ENCODE data around the gene PLXNA2. TPM values are rescaled to one million over a fixed set of nuclear protein-coding genes. Genes with fewer than 3 reads are reported as not detected.

The PLXNA2 gene
- total and polyA plus RNA-seq, 2 donors (not counting 1 experiment from before 2014, with no cell fraction given): 0.31 to 1.2 TPM

GRCh38 chr1:208066583-208066982 lies 177.6 kb downstream of the PLXNA2 start:
- CTCF ChIA-PET: no interaction called here
- no peaks in the 10 kb centered on the region for H3K36me3 ChIP-seq (replicated peaks in 1 of 2; ENCODE audit: control extremely low read depth in 1 of 2, control insufficient read depth in 1 of 2, extremely low read depth in 1 of 2, insufficient read depth in 2 of 2, low read length in 1 of 2)
- 100% methylated on average over 1 of the region's 1 CpG for WGBS (ENCODE audit: insufficient coverage)

GRCh38 chr1:208065862-208066261 lies 178.3 kb downstream of the PLXNA2 start:
- ChIA-PET CTCF (no interaction called here), POLR2A (no interaction called here)
- Histone ChIP-seq H3K9me3 (ENCODE audit: control extremely low read depth in 1 of 3, control insufficient read depth in 2 of 3, insufficient read depth in 1 of 3, low read length in 2 of 3) (no peaks in the 10 kb centered on the region), H3K4me1 (ENCODE audit: control insufficient read depth in 2 of 2, insufficient read depth in 2 of 2, low read length in 2 of 2) (no peaks in the 10 kb centered on the region), H3K4me2 (replicated peaks; ENCODE audit: low read depth, low read length, poor library complexity, severe bottlenecking) (no peak overlapping the region), H2AFZ (ENCODE audit: insufficient read depth, low read depth, low read length, poor library complexity, severe bottlenecking) (no peak overlapping the region), H3K9ac (ENCODE audit: low read length) (no peak overlapping the region), H3K27ac (ENCODE audit: low read length in 2 of 2) (no peak overlapping the region), H3K4me3 (ENCODE audit: control extremely low read depth in 1 of 5, extremely low read depth in 1 of 5, insufficient read depth in 1 of 5, low read depth in 2 of 5, low read length in 4 of 5) (no peak overlapping the region), H4K20me1 (ENCODE audit: control insufficient read depth, insufficient read depth, low read length, poor library complexity, severe bottlenecking) (no peaks in the 10 kb centered on the region), H3K27me3 (replicated peaks in 1 of 4; ENCODE audit: control extremely low read depth in 1 of 4, control insufficient read depth in 3 of 4, insufficient read depth in 4 of 4, low read length in 3 of 4) (no peaks in the 10 kb centered on the region), H3K36me3 (replicated peaks in 1 of 2; ENCODE audit: control extremely low read depth in 1 of 2, control insufficient read depth in 1 of 2, extremely low read depth in 1 of 2, insufficient read depth in 2 of 2, low read length in 1 of 2) (no peaks in the 10 kb centered on the region), H3K79me2 (ENCODE audit: control insufficient read depth, insufficient read depth, low read length) (no peaks in the 10 kb centered on the region)
- no peak for DNase-seq
- Mint-ChIP-seq H3K27me3 (peaks cover 14% of the 10 kb centered on the region), H3K9me3 (ENCODE audit: insufficient read depth) (no peaks in the 10 kb centered on the region), H3K27ac (no peak overlapping the region), H3K4me1 (no peaks in the 10 kb centered on the region), H3K4me3 (no peak overlapping the region)
- TF ChIP-seq EZH2 (IDR thresholded peaks at IDR 0.05; ENCODE audit: borderline replicate concordance, insufficient read depth, low read depth, low read length, poor library complexity, severe bottlenecking): no peak
- no peak for TF ChIP-seq CTCF (IDR thresholded peaks at IDR 0.05)
- intact Hi-C loops (cut with micrococcal nuclease): no loop called here
- no peak for ATAC-seq (ENCODE audit: low read depth)

More at GRCh38 chr1:208066583-208066982, 177.6 kb downstream of the PLXNA2 start:
- Mint-ChIP-seq H3K27ac (no peak overlapping the region), H3K4me1 (no peaks in the 10 kb centered on the region), H3K9me3 (ENCODE audit: insufficient read depth) (no peaks in the 10 kb centered on the region), H3K4me3 (no peak overlapping the region), H3K27me3 (peaks cover 9% of the 10 kb centered on the region)
- ATAC-seq (ENCODE audit: low read depth) (no peak), DNase-seq (no peak)
- Histone ChIP-seq H2AFZ (ENCODE audit: insufficient read depth, low read depth, low read length, poor library complexity, severe bottlenecking) (no peak overlapping the region), H3K79me2 (ENCODE audit: control insufficient read depth, insufficient read depth, low read length) (no peaks in the 10 kb centered on the region), H4K20me1 (ENCODE audit: control insufficient read depth, insufficient read depth, low read length, poor library complexity, severe bottlenecking) (no peaks in the 10 kb centered on the region), H3K27ac (ENCODE audit: low read length in 2 of 2) (no peak overlapping the region), H3K27me3 (replicated peaks in 1 of 4; ENCODE audit: control extremely low read depth in 1 of 4, control insufficient read depth in 3 of 4, insufficient read depth in 4 of 4, low read length in 3 of 4) (no peaks in the 10 kb centered on the region), H3K9me3 (ENCODE audit: control extremely low read depth in 1 of 3, control insufficient read depth in 2 of 3, insufficient read depth in 1 of 3, low read length in 2 of 3) (no peaks in the 10 kb centered on the region), H3K4me2 (replicated peaks; ENCODE audit: low read depth, low read length, poor library complexity, severe bottlenecking) (no peak overlapping the region), H3K9ac (ENCODE audit: low read length) (no peak overlapping the region), H3K4me3 (ENCODE audit: control extremely low read depth in 1 of 5, extremely low read depth in 1 of 5, insufficient read depth in 1 of 5, low read depth in 2 of 5, low read length in 4 of 5) (no peak overlapping the region), H3K4me1 (ENCODE audit: control insufficient read depth in 2 of 2, insufficient read depth in 2 of 2, low read length in 2 of 2) (no peaks in the 10 kb centered on the region)
- intact Hi-C loops (cut with micrococcal nuclease): no loop called here
- TF ChIP-seq CTCF (IDR thresholded peaks at IDR 0.05) (no peak), EZH2 (IDR thresholded peaks at IDR 0.05; ENCODE audit: borderline replicate concordance, insufficient read depth, low read depth, low read length, poor library complexity, severe bottlenecking) (no peak)
- POLR2A ChIA-PET: no interaction called here
